Pancreas (tissue), 10 donors: ENCODE data around the gene SEM1. TPM values are rescaled to one million over a fixed set of nuclear protein-coding genes. Genes with fewer than 3 reads are reported as not detected.

ENCODE experiments used
- ATAC-seq, 4 donors: fragments of 200-7000 bp; cut with Tn5 transposase; one replicate each; pipeline versions ENCODE4 v1.8.0 to v1.9.1; 2020; ENCODE audit warnings: mild to moderate bottlenecking in 4 of 4, moderate library complexity in 4 of 4
- DNase-seq, 6 donors: peaks; one replicate each; pipeline ENCODE4 v3.0.0-alpha.2; 2020
- FAIRE-seq: peaks from 2 replicates; lab custom pipeline; 2012; peaks lifted over from hg19 to GRCh38; lab: Jason Lieb, UNC
- H3K27ac ChIP-seq, 4 donors: fragments of 200-600 bp; sonication (generic); 1 replicate in 3 of 4; 2 replicates in 1 of 4; pipeline versions ENCODE4 v1.5.0 to v1.8.0; 2020
- H3K27me3 ChIP-seq, 4 donors: fragments of 200-600 bp; one replicate each; pipeline ENCODE4 v1.8.0; 2021
- H3K36me3 ChIP-seq, 3 donors: fragments of 200-600 bp; sonication (generic) in 1 of 3; one replicate each; pipeline versions ENCODE4 v1.5.0 to v1.8.0; 2020 to 2021
- H3K4me1 ChIP-seq, 3 donors: fragments of 200-600 bp; one replicate each; pipeline ENCODE4 v1.8.0; 2021
- H3K4me3 ChIP-seq, 4 donors: fragments of 200-600 bp; sonication (generic) in 2 of 4; one replicate each; pipeline versions ENCODE4 v1.5.0 to v1.8.0; 2020 to 2021
- H3K9me3 ChIP-seq, 4 donors: fragments of 200-600 bp; one replicate each; pipeline ENCODE4 v1.8.0; 2021
- WGBS, 2 donors: extraction: QIAGEN DNeasy Blood & Tissue Kit; methylation state at CpG; one replicate each; pipeline ENCODE4 v1.1.7; 2013; 5-methylcytosine and 5-hydroxymethylcytosine counted together
- intact Hi-C, 3 donors: fragments of 100-400 bp; cut with DNase I; formaldehyde crosslinking; loops; one replicate each; pipeline versions ENCODE4 v1.11.1 to v1.14.2; 2022
- polyA plus RNA-seq, 2 donors: library from polyadenylated mRNA; stranded (reverse); fragments of 200-250 nt; gene quantifications; one replicate each; pipeline ENCODE4 v1.2.3, GENCODE V29; 2013
- total RNA-seq, 6 donors: library from RNA; stranded (reverse); fragmentation: NEBNext Ultra II Directional in 4 of 6; extraction: Animal tissue kit (Norgen Biotek cat#: 25700) in 4 of 6; gene quantifications; one replicate each; pipeline versions ENCODE4 v1.2.1 to v1.2.4, GENCODE V29; 2021 to 2023
- TF ChIP-seq, protein P1 (sequence below), 4 donors: fragments of 200-600 bp; sonication (generic) in 3 of 4; IDR thresholded peaks; one replicate each; pipeline versions ENCODE4 v1.5.0 to v1.8.0; 2021; ENCODE audit warnings: antibody characterized with exemption in 4 of 4
- donor health status: healthy with polysubstance abuse.
- donor health status: DM: no; HTN: no; CAD: no; lungs with moderate emphysema.
- donor health status: DM: no; HTN: no; CAD: no.
- donor health status: control.
- donor health status: control.
- donor health status: Bipolar disorder and iron deficiency.
- donor health status: DM: yes; HTN: yes; CAD: no.
- donor health status: DM: no; HTN: no; CAD: no.
- donor health status: DM: no; HTN: no; CAD: no.
- donor health status: DM: yes; HTN: yes; CAD: no.

SEM1 gene
- total and polyA plus RNA-seq, 8 donors, result 10.1 to 57.8 (median 13.4) TPM

DNA sequence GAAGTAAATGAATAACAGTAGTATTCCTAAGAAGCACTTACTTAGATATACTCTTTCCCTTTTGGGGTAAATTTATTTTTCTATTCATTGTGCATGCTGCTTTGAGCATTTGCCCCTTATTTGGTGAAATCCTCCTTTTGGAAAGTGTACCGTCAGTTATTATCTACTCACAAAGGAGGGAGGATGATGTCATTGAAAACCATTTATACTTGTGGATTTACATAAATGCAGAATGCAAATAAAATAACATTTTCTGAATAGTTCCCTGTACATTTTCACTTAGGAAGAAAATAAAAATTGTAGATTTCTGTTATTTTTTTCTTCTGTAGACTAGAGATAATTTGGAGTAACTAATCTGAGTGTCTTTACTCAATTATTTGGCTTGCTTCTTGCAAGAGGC lies 29.5 kb upstream of the SEM1 start:
- Histone ChIP-seq H3K27ac (no peak overlapping the region), H3K4me1 (no peaks in the 10 kb centered on the region), H3K36me3 (no peaks in the 10 kb centered on the region), H3K9me3 (no peaks in the 10 kb centered on the region), H3K4me3 (no peak overlapping the region), H3K27me3 (peaks cover 0 to 5% (median 0%) of the 10 kb centered on the region in 4 donors)
- TF ChIP-seq, protein P1, sequence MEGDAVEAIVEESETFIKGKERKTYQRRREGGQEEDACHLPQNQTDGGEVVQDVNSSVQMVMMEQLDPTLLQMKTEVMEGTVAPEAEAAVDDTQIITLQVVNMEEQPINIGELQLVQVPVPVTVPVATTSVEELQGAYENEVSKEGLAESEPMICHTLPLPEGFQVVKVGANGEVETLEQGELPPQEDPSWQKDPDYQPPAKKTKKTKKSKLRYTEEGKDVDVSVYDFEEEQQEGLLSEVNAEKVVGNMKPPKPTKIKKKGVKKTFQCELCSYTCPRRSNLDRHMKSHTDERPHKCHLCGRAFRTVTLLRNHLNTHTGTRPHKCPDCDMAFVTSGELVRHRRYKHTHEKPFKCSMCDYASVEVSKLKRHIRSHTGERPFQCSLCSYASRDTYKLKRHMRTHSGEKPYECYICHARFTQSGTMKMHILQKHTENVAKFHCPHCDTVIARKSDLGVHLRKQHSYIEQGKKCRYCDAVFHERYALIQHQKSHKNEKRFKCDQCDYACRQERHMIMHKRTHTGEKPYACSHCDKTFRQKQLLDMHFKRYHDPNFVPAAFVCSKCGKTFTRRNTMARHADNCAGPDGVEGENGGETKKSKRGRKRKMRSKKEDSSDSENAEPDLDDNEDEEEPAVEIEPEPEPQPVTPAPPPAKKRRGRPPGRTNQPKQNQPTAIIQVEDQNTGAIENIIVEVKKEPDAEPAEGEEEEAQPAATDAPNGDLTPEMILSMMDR (IDR thresholded peaks at IDR 0.05), result no peak
- WGBS, 2 donors, result 42 to 51% methylated on average over 1 of the region's 1 CpG
- intact Hi-C loops, result no loop called here
- FAIRE-seq (no peak), ATAC-seq (no peak), DNase-seq (no peak)

DNA sequence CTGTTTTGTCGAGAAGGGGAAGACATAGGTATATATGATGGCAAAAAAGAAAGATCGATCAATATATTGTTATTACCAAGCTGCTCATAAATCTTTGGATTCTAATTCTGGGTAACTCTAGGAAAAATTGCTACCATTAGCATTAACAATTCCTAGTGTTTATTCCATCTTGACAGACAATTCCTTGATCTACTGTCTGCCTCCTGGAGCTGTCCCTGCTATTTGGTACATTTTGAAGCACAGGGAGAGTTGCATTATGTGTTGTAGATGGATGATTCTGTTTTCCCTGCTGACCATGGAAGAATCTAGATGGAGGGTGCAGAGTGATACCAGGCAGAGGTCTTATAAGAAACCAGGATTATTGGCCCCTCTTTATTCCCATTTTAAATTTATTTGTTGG lies 29.1 kb upstream of the SEM1 start:
- Histone ChIP-seq H3K36me3 (no peaks in the 10 kb centered on the region), H3K9me3 (no peaks in the 10 kb centered on the region), H3K4me3 (no peak overlapping the region), H3K4me1 (no peaks in the 10 kb centered on the region), H3K27me3 (peaks cover 0 to 5% (median 0%) of the 10 kb centered on the region in 4 donors), H3K27ac (no peak overlapping the region)
- TF ChIP-seq, protein P1 (IDR thresholded peaks at IDR 0.05), result no peak
- DNase-seq (no peak), FAIRE-seq (no peak), ATAC-seq (no peak)
- WGBS, 2 donors, result 76 to 80% methylated on average over 2 of the region's 2 CpGs
- intact Hi-C loops, result no loop called here

DNA sequence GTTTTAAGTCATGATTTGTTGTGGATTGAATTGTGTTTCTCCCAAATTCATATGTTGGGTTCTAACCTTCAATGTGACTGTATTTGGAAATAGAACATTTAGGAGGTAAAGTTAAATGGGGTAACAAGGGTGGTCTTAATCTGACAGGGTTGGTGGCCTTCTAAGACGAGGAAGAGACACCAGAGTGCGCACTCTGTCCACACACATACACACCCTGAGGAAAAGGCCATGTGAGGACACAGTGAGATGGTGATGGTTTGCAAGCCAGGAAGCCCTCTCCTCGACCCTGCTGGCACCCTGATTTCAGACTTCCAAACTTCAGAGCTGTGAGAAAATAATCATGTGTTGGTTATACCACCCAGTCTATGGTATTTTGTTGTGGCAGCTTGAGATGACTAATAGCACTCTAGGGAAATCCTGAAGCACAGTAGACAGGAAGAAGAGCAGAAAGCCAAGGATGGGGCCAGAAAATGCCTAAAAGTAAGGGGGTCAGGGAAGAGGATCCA lies 28.0 kb upstream of the SEM1 start:
- Histone ChIP-seq H3K4me1 (no peaks in the 10 kb centered on the region), H3K4me3 (no peak overlapping the region), H3K27me3 (peaks cover 0 to 5% (median 0%) of the 10 kb centered on the region in 4 donors), H3K36me3 (no peaks in the 10 kb centered on the region), H3K9me3 (no peaks in the 10 kb centered on the region), H3K27ac (no peak overlapping the region)
- DNase-seq, result no peak
- no peak for FAIRE-seq
- intact Hi-C loops, result no loop called here
- 43 to 45% methylated on average over 3 of the region's 3 CpGs for WGBS, 2 donors
- TF ChIP-seq, protein P1 (IDR thresholded peaks at IDR 0.05), result no peak
- ATAC-seq, result no peak

DNA sequence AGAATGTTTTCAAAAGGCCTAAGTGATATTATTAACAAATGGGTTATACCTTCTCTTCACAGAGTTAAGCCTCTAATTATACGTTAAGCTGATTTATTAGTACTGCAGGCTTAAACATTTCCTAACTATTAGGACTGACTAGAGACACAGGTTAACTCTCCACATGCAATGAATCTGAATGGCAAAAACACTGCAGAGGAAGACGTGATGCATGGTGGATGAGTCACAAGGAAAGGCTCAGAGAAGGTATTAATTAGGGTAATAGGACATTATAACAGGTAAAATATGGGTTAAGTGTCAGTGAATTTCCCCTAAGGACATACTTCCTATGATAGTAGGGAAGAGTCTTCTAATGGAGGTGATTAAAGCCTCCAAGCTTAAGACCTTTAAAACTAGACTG lies 24.7 kb upstream of the SEM1 start:
- no peak for FAIRE-seq
- Histone ChIP-seq H3K27ac (no peak overlapping the region), H3K36me3 (no peaks in the 10 kb centered on the region), H3K4me3 (no peak overlapping the region), H3K27me3 (peaks cover 0 to under 1% (median 0%) of the 10 kb centered on the region in 4 donors), H3K4me1 (no peaks in the 10 kb centered on the region), H3K9me3 (no peaks in the 10 kb centered on the region)
- no peak for ATAC-seq
- WGBS, 2 donors, result 31 to 49% methylated on average over 2 of the region's 2 CpGs
- TF ChIP-seq, protein P1 (IDR thresholded peaks at IDR 0.05), result no peak
- intact Hi-C loops, result no loop called here
- no peak for DNase-seq

DNA sequence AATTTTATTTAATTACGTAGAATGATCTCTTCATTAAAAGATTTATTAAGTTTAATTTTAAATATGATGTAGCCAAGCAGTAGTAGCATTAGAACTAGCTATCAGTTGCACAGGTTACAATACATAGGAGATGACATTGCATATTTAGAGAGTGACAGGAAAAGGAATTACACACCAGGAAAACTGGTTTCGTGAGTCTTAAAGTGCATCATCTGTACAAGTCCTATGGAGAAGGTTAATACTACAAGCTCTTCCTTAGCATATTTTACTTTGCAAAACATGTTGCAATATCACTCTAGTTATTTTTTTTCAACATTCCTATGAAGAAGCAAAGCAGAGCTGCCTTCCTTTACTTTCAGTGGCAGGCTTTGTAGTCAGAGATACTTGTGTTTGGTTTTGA lies 20.2 kb upstream of the SEM1 start:
- TF ChIP-seq, protein P1 (IDR thresholded peaks at IDR 0.05), result no peak
- FAIRE-seq (no peak), ATAC-seq (no peak), DNase-seq (no peak)
- WGBS, 2 donors, result 76 to 79% methylated on average over 2 of the region's 2 CpGs
- Histone ChIP-seq H3K36me3 (no peaks in the 10 kb centered on the region), H3K4me3 (no peak overlapping the region), H3K9me3 (no peaks in the 10 kb centered on the region), H3K27ac (no peak overlapping the region), H3K27me3 (no peaks in the 10 kb centered on the region), H3K4me1 (no peaks in the 10 kb centered on the region)
- intact Hi-C loops, result no loop called here
